ENCODE measurements around the gene CCL25.

Gene CCL25

DNA sequence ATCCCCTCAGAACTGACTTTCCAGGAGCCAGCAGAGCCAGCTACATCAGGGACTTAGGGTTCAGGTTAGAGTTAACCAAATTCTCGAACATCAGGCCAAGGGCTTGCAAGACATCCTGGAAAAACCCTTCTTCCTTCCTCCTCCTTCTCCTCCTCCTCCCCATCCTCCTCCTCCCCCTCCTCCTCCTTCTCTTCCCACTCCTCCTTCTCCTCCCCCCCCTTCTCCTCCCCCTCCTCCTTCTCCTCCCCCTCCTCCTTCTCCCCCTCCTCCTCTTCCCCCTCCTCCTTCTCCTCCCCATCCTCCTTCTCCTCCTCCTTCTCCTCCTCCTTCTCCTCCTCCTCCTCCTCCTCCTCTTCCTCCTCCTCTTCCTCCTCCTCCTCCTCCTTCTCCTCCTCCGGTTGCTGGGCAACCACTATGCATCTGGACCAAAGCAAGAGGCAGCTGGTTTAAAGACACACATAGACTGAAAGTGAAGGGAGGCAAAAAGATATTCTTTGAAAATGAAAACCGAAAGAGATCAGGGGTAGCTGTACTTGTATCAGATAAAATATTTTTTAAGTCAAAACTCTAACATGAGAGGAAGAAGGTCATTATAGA, 5.9 kb upstream of the CCL25 start:
- DNase-seq: no peak

DNA sequence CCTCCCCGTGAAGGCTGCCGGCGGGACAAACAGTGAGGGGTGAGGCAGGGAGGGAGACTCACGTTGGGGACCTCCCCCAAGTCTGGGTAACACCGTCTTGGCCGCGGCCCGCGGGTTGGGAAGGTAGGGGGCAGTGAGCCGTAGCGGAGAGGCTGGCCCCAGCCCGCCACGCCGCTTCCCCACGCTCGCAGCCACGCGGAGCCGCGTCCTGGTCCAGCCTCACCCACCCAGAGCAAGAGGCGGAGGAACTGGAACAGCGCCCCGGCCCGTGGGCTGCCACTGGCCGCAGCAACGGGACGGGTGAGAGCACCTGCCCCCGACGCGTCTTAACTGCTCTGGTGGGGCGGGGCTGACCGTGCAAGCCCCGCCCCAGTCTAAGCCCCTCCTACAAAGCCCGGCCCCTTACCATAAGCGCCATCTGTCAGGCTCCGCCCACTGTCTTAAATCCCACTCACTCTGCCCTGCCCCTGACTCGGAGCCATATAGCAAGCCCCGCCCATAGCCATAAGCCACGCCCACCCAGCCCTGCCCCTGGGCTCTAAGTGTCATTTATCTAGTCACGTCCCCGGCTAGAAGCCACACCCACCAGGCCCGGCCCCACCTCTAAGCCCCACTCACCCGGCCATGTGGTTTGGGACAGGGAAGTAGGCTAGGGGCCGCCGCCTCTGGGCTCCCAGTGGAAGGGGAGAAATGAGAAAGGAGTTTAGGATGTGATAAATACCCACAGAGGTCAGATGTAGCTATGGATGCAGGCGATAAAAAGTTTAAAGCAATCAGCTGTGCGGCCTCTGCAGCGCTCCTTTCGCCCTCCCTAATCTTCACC, 2.1 kb upstream of the CCL25 start:
- DNase-seq: peak; percentile 76

DNA sequence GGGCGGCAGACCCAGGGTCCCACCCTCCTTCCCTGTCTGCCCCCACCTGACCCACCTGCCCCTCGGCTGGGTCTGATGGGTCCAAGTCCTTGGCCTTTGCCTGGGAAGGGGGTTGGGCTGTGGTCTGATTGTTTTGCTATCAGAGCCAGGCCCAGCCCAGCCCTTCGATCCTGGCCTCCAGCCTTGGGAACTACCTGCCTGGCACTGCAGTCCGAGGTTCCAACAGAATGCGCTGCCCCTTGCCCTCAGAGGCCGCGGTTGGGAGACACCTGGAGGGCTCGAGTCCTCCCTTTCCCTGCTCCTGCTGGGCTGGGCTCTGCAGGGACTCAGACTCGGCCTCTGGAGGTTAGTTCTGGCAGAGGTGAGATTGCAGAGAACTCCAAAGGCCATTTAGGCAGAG, 1.6 kb downstream of the CCL25 start:
- no peak for DNase-seq

DNA sequence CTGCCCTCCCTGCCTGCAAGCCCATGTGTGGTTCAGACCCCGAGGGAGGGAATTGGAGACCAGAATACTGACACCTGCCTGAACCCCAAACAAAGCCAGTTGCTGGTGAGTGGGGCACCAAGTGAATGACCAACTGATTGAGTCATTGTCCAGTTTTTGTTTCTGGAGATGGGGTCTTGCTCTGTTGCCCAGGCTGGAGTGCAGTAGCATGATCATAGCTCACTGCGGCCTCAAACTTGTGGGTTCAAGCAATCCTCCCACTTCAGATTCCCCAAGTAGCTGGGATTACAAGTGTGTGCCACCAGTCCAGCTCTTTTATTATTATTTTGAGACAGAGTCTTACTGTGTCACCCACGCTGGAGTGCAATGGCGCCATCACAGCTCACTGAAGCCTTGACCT, 4.0 kb downstream of the CCL25 start:
- DNase-seq: no peak

DNA sequence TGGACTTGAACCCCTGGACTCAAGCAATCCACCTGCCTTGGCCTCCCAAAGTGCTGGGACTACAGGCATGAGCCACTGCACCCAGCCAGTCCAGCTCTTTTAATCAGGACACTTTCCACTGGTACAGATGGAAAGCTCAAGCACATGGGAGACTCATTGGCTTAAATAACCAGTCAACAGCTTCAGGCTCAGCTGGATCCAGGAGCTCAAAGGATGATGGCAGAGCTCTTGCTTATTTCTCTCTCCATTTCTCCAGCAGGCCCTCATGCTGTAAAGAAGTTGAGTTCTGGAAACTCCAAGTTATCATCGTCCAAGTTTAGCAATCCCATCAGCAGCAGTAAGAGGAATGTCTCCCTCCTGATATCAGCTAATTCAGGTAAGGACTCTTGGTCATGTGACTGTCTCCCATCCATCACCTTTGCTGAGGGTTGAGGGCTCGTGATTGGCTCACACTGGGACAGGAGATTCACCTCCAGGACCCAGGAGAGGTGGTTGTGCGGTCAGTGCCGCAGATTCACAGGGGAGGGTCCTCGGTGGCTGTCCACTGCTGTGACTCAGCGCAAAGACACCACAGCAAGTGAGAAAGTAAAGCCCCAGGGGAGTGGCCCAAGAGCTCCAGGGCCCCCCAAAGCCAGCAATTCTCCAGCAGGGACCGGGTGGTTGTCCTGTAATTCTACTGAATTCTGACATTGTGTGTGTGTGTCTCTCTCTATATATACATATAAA, 5.1 kb downstream of the CCL25 start:
- no peak for DNase-seq

DNA sequence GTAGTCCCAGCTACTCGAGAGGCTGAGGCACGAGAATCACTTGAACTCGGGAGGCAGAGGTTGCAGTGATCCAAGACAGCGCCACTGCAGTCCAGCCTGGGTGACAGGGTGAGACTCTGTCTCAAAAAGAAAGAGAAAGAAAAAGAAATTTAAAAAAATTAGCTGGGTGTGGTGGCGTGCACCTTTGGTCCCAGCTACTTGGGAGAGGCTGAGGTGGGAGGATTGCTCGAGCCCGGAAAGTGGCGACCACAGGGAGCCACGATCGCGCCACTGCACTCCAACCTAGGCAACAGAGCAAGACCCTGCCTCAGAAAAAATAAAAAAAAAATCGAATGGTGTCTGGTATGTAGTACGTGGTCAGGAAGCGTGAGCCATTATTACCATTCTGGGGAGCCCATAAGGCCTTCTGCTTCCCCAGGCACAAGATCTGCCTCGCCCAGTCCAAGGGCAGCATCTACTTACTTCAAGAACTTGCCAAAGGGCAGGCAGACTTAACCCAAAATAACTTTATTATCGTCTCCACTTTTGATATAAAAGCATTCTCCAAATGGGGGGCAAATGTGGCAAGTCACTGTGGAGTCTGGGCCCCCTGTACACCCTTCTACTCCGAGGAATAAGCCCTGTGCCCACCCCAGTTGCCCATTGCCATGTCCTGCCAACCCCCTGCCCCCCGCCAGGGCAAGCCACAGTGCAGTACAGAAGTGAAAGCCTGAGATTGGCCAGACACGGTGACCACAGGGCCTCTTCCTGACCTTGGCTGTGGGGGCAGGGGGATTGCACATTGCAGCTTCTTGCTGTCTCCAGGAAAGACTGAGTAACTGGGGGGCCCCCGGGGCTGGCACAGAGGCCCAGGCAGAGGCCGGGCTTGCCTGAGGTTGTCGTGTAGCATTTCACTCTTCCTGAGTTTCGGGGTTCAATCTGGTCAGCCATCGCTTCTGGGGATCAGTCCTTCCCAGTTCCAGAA, 12.6 kb downstream of the CCL25 start:
- no peak for DNase-seq

DNA sequence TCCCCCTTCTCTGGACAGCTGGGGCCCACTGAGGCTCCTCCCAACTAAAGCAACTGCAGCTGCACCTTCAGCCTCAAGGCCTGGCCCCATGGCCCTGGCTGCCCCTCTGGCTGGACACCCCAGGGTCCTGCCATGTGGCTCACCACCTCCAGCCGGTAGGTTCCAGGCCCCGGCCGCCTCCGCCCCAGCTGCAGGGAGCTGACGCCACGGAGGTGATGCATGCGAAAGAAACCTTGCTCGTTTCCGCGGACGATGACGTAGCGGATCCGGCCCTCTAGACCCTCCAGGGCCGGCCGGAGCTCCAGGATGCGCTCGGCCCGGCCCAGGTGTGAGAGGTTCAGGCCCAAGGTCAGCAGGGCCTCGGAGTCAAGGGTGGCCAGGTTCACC, 13.3 kb downstream of the CCL25 start:
- no peak for DNase-seq

DNA sequence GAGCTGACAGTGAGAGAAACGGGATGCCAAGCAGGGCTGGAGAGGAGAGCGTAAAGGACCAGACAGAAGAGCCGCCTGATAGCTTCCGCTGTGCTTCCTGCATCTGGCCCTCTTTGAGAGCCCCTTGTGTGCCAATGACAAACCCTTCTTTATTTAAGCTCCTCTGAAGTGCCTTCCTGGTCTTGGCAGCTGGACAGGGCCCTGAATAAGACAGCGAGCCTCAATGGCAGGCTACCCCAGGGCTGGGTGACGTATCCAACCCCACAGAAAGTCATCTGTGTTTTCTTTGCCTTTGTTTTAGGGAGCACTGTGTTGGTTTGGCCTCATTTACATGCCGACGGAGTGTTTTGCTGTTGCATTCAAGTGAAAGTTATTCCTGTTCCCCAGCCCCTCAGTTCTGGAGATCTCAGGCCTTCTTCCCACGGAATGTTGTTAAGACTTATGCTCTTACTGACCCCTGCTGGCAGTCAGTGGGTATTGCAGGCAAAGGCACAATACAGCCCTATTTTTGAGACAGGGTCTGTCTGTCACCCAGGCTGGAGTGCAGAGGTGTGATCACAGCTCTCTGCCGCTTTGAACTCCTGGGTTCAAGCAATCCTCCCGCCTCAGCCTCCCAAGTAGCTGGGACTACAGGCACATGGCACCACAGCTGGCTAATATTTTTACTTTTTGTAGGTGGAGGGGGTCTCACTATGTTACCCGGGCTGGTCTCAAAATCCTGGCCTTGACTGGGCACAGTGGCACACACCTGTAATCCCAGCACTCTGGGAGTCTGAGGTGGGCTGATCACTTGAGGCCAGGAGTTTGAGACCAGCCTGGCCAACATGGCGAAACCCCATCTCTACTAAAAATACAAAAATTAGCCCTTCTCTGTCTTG, 16.8 kb downstream of the CCL25 start:
- peak; percentile 17 for DNase-seq

DNA sequence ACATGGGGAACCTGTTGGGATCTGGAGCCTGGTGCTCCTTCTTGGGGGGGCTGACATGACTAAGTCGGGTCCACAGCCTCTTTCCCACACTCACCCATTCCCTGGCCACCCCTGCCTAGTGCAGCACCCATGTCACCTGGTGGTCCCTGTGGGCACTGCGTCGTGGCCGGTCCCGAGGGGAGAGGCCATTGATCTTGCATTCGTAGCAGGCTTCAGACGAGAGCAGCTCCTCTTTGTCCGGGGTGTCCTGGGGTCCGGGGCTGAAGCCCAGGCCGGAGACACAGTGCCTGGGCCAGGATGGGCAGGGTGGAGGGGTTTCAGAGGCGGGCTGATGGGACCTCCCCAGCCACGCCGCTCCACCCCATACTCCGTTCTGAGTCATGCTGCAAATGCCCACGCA, 19.4 kb downstream of the CCL25 start:
- DNase-seq: no peak

DNA sequence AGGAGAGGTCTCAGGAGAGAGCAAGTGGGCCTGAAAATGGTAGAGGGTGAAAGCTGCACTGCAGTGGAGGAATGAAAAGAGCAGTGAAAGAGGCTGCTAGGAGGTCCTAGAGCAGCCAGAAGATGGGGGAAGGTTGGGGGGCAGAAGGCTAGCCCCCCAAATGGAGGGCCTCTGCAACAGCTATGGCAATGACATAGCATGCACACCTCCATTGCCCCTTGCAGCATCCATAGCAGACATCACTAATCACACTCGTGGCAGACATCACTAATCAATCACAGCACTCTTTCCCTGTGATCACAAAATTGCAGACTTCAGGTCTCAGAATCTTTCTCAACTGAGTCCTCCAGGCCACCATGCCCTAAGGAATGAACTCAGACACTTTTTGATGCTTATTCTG, 21.9 kb downstream of the CCL25 start:
- DNase-seq: no peak

DNA sequence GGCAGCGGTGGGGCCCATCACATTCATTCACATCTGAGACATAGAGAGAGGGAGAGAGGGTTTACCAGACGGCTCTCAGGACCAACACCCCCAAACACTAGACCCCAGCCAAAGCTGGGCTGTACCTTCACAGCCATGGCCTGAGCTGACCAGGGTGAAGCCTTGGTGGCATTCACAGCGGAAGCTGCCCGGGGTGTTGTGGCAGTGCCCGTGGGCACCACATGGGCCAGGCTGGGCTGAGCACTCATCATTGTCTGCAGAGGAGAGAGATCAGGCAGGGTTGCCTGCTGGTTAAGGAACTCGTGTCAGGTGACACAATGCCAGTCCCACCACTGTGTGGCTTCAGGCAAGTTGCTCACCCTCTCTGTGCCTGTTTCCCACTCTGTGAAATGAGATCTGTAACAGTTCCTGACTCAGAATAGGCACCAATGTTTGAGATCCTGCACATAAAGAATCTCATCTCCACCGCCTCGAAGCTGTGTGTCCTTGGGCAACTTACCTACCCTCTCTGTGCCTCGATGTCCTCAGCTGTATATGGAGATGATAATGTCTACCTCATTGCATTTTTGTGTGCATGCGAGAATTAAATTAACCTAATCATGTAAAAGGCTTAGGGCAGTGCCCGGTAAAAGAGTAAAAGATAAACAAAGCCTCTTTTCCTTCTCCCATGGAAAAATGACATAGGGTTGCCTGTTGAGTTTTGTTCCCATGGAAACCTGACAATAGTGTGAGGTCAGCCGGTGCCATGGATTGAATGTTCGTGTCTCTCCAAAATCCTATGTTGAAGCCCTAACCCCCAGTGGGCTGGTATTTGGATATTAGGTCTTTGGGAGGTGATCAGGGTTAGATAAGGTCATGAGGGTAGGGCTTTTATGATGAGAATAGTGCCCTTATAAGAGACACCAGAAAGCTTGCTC, 22.9 kb downstream of the CCL25 start:
- DNase-seq: no peak

DNA sequence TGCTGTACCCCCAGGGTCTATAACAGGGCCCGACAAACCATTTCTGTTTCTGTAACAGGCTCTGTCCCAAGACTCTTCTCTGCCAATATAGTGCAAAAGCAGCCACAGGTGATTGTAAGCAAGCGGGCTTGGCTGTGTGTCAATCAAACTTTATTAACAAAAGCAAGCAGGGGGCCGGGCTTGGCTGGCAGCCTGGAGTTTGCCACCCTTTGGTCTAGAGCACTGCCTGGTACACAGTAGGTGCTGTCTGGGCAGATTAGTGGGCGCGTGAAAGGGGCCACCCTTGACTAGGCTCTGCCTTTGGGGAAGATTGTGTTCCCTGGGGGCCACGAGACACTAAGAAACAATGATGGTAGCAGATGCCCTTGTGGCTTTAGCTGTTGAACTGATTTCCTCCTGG, 27.4 kb downstream of the CCL25 start:
- DNase-seq: no peak

DNA sequence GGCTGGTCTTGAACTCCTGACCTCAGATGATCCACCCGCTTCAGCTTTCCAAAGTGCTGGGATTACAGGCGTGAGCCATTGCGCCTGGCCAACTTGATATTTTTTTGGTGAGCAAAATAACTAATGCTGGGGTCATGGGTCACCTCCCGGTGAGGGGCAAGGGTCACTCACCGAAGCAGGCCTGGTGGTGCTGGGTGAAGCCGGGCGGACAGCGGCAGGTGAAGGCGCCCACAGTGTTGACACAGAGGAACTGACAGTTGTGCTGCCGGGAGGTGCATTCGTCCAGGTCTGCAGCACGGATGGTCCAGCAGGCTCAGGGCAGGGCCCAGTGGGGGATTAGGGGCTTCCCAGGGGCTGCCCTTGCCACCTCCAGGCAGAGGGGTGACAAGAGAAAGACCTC, 28.3 kb downstream of the CCL25 start:
- no peak for DNase-seq

DNA sequence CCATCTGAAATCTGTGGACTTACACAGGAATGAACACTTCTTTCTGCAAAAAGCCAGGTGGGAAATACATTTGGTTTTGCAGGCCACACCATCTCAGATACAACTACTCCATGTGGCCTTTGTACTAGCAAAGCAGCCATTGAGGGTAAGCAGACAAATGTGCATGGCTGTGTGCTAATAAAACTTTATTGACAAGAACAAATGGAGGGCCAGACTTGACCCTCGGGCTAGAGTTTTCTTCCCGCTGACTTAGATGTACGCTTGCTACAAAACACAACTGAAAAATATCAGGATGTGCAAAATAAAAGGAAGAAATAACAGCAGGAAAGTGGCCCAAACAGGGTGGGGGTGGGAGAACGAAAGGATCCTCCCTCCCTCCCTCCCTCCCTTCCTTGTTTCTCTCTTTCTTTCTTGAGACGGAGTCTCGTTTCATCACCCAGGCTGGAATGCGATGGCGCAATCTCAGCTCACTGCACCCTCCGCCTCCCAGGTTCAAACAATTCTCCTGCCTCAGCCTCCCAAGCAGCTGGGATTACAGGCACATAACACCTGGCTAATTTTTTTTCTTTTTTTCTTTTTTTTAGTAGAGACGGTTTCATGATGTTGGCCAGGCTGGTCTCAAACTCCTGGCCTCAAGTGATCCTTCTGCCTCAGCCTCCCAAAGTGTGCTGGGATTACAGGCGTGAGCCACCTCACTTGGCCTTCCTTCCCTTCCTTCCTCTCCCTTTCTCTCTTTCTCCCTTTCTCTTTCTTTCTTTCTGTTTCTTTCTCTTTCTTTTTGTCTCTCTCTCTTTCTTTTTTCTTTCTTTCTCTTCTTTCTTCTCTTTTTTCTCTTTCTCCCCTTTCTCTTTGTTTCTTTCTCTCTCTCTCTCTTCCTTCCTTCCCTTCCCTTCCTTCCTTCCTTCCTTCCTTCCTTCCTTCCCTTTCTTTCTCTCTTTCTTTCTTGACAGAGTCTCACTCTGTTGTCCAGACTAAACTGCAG, 29.3 kb downstream of the CCL25 start:
- no peak for DNase-seq

DNA sequence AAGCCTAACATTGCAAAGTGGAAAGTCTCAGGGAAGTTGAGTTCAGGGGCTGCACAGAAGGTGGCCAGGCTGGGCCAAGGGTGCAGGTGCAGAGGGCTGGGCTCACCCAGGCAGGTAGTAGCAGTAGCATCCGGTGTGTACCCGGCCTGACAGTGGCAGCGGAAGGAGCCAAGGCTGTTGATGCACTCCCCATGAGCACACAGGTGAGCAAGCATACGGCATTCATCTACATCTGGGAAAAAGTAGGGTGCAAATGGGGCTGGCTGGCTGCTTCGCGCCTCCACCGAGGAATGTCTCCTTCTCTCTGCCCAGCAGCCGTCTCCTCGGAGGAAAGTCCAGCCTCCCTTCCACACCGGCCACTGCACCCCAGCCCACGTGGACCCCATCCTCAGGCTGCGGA, 30.6 kb downstream of the CCL25 start:
- DNase-seq: no peak

DNA sequence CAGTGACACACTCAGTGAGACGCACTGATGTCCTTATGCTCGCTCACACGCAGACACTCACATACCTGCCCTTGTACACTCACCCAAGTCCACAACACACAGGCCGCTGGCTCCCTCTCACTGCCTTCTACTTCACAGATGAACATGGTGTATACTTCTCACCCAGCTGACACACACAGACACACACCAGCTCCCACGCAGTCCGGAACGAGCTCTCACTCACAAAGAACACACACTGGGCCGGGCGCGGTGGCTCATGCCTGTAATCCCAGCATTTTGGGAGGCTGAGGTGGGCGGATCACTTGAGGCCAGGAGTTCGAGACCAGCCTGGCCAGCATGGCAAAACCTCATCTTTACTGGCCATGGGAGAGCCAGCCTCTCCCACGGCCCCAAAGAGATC, 31.6 kb downstream of the CCL25 start:
- no peak for DNase-seq

DNA sequence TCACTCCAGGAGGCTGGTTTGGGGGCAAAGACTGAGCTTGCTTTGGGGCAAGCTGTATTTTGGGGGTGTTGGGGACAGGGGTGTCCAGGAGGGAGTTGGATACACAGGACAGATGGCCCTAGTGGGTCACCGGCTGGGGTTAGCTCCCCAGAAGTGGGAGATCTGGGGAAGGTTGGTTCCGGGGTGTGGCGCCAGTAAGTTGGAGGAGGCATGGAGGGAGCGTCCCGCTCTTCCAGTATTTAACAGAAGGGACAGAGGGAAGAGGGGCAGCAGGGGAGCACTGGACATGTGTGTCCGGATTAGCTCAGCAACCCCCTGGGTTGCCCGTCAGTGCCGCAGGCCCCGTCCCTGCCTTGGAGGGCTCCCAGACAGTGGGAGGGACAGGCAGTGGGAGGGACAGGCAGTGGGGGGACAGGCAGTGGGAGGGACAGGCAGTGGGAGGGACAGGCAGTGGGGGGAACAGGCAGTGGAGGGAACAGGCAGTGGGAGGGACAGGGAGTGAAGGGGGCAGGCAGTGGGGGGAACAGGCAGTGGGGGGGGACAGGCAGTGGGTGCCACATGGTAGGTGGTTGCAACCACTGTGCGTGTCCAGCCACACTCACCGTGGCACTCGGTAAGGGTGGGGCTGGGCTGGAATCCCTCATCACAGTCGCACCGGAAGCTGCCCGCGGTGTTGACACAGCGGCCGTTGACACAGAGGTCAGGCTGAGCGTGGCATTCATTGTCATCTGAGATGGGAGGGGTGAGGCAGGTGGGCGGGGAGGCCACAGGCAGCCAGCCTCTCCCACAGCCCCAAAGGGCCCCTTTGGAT, 33.2 kb downstream of the CCL25 start:
- no peak for DNase-seq

DNA sequence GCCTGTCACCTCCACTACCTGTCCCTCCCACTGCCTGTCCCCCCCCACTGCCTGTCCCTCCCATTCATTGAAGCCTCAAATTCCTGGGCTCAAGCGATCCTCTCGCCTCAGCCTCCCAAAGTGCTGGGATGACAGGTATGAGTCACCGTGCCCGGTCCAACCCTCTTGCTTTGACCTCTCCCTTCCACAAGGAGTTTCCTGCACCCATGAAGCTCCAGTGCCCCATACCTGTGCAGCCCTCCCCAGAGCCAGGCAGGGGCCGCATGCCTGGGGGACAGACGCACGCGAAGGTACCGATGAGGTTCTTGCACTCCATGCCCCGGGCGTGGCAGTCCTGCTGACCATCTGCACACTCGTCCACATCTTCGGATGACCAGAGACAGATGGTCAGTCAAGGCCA, 34.3 kb downstream of the CCL25 start:
- DNase-seq: no peak

DNA sequence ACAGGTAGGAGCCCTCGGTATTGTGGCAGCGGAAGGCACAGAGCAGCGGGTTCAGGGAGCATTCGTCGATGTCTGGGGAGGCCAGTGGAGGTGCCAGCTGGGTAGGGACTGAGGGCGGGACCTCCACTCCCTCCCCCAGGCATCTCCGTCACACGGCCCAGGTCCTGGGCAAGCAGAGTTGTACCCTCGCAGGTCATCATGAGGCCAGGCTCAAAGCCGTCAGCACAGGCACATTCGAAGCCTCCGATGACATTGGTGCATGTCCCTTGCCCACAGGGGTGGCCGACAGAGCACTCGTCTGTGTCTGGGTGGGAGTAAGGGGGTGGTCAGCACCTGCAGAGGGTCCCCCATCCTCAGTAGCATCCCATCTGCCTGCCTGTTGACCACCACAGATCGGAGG, 35.3 kb downstream of the CCL25 start:
- DNase-seq: no peak
